ENCODE data around the gene SUB1. TPM values are rescaled to one million over a fixed set of nuclear protein-coding genes. Genes with fewer than 3 reads are reported as not detected.
"Not testable (repeated sequence)": the region's sequence is repeated elsewhere in the genome, so short reads cannot be mapped to it uniquely, and the experiment has no call there.

The SUB1 gene
- total RNA-seq (118 and 135 TPM in 2 replicates), polyA plus RNA-seq (415 and 445 TPM in 2 replicates)

DNA sequence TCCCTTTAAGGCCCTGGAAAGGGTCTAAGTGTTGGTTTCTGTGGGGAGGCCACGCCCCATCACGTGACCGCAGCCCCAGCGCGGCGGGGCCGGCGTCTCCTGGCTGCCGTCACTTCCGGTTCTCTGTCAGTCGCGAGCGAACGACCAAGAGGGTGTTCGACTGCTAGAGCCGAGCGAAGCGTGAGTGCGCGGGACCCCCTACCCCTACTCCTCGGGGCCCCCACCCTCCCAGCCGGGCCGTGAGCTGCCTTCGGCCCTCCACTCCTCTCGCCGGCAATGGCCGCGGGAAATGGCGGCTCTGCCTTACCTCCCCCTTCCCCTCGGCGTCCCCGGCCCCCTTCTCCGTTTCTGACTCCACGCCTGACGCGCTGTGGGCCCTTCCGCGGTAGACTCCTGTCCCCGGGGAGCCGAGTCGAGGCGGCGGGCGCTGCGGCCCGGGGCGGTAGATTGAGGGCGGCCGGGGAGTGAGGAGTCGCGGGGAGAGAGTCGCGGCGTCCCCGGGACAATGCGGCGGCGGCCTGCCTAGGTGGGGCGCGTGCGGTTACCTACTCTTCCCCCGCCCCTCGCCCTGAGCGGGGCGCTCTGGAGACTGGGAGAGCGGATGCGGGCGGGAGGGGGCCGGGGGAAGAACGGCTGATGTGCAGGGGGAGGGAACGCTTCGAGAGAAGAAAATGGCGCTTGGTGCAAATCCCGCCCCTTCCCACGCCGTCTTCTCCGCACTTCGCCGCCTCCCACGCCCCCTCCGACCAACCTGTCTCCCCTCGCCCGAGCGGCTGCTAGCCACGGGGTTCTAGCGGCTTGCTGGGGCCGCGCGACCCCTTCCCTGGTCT lies at the start of gene SUB1:
Gene SUB1 (plus strand): TSS at position 112 of the 830 bp plus-strand sequence. CDS start 2,956 bp downstream, outside the sequence.
- H3K36me3 ChIP-seq = peaks cover 19% of the 10 kb centered on the region
- peaks cover 10% of the 10 kb centered on the region for H3K4me1 ChIP-seq (ENCODE audit: low read depth)
- TF ChIP-seq, protein P1, sequence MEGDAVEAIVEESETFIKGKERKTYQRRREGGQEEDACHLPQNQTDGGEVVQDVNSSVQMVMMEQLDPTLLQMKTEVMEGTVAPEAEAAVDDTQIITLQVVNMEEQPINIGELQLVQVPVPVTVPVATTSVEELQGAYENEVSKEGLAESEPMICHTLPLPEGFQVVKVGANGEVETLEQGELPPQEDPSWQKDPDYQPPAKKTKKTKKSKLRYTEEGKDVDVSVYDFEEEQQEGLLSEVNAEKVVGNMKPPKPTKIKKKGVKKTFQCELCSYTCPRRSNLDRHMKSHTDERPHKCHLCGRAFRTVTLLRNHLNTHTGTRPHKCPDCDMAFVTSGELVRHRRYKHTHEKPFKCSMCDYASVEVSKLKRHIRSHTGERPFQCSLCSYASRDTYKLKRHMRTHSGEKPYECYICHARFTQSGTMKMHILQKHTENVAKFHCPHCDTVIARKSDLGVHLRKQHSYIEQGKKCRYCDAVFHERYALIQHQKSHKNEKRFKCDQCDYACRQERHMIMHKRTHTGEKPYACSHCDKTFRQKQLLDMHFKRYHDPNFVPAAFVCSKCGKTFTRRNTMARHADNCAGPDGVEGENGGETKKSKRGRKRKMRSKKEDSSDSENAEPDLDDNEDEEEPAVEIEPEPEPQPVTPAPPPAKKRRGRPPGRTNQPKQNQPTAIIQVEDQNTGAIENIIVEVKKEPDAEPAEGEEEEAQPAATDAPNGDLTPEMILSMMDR (IDR thresholded peaks at IDR 0.05; ENCODE audit: low read depth, low read length) = no peak
- H3K4me3 ChIP-seq = peak within 1 kb of the TSS; percentile 97
- H3K9me3 ChIP-seq (ENCODE audit: low read depth) = no peaks in the 10 kb centered on the region
- DNase-seq (ENCODE audit: low read depth in 1 of 2, low spot score in 1 of 2) = peak; percentile 94 to 96
- H3K27me3 ChIP-seq = no peaks in the 10 kb centered on the region
- peak within 1 kb of the TSS; percentile 100 for H3K27ac ChIP-seq

DNA sequence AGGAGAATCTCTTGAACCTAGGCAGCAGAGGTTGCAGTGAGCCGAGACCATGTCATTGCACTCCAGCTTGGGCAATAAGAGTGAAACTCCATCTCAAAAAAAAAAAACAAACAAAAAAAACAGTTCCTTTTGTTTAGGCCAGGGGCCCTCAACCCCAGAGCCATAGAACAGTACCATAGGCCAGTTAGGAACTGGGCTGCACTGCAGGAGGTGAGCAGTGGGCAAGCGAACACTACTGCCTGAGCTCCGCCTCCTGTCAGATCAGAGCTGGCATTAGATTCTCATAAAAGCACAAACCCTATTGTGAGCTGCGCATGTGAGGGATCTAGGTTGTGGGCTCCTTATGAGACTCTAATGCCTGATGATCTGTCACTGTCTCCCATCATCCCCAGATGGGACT lies 49.1 kb upstream of the SUB1 start:
- Histone ChIP-seq H3K27me3 (no peaks in the 10 kb centered on the region), H3K9me3 (ENCODE audit: low read depth) (no peaks in the 10 kb centered on the region), H3K27ac (no peak overlapping the region), H3K36me3 (no peaks in the 10 kb centered on the region), H3K4me3 (no peak overlapping the region), H3K4me1 (ENCODE audit: low read depth) (no peaks in the 10 kb centered on the region)
- TF ChIP-seq, protein P1 (IDR thresholded peaks at IDR 0.05; ENCODE audit: low read depth, low read length) = no peak
- no peak for DNase-seq (ENCODE audit: low read depth in 1 of 2, low spot score in 1 of 2)

DNA sequence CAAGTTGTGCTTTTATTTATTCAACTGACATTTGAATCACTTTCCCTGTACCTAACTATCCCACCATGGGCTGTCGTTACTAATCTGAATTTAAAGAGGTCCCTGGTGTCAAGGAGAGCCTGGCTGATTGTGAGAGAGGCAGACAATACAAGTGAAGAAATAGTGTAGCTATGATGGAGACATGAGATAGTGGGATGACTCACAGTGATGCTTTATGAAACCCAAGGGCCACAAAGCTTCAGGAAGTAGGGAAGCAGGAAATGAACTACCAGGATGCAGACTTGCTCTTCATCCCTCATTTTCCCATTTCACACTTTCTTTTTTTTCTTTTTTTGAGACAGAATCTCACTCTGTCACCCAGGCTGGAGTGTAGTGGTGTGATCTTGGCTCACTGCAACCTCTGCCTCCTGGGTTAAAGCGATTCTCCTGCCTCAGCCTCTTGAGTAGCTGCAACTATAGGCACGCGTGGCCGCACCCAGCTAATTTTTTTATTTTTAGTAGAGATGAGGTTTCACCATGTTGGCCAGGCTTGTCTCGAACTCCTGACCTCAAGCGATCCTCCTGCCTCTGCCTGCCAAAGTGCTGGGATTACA lies 47.8 kb upstream of the SUB1 start:
- H3K27me3 ChIP-seq; H3K27ac ChIP-seq; H3K4me1 ChIP-seq (ENCODE audit: low read depth); H3K4me3 ChIP-seq; H3K36me3 ChIP-seq; H3K9me3 ChIP-seq (ENCODE audit: low read depth): not testable (repeated sequence)
- peak in 1 of 2 donors; percentile 73 for DNase-seq (ENCODE audit: low read depth in 1 of 2, low spot score in 1 of 2)

DNA sequence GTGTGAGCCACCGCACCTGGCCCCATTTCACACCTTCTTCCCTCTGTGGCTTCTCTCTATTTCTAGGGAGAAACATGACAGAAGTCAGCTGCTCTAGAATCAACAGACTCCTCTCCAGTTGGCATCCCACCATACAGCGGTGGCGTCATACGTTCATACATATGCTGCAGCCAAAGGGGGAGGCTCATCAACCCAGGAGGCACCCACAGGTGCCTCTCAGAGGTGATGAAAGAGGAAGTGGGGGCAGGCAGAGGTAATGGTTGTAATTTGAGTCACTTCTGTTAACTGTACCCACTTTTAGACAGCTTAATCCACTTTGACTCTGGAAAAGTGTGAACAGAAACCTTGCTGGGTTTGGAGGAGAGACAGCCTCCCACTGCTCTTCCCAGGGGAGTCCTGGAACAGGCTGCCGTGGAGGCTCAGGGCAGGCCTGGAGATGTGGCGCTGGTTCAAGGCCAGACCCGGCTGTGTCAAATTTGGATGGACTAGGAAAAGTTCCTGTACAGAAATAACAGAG lies 47.3 kb upstream of the SUB1 start:
- peak in 1 of 2 donors; percentile 49 for DNase-seq (ENCODE audit: low read depth in 1 of 2, low spot score in 1 of 2)
- TF ChIP-seq, protein P1 (IDR thresholded peaks at IDR 0.05; ENCODE audit: low read depth, low read length) = no peak
- H3K4me1 ChIP-seq (ENCODE audit: low read depth) = no peaks in the 10 kb centered on the region

DNA sequence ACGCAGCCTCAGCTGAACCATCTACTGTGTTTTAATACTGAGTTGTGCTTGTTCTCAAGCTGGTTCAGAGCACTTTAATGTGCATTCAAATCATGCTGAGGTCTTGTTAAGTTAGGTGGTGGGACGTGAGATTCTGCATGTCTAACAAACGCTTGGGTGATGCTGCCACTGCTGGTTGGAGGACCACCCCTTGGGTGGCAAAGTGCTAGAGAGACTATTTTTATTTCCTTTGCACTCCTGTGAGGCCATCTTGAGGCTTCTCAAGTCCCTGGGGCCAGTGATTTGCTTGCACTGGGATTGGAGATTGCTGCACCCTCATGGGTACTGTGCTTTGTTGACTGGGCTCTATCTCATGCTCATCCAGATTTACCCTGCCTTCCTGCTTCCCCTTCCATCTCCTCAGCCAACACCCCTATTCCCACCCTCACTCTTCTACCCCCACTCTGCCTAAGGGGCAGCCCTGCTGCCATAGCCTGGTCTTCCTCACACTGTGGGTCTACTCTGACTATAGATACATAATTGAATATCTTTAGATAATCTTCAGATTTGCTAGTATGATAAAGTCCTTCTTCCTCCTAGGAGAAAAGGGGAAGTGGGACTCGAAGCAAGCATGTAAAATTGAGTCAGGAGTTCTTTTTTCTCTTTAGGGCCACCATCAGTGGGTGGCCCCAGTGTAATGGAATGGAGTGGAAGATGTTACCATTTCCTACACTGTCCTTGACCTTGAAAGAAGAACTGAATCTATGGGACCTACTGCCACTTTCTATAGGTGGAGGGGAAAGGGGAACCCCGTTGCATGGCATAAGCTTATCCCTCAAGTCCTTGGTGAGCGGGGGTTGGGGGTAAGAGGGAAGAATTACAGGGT lies 45.1 kb upstream of the SUB1 start:
- Histone ChIP-seq H3K4me3 (no peak overlapping the region), H3K27ac (no peak overlapping the region), H3K36me3 (no peaks in the 10 kb centered on the region), H3K27me3 (no peaks in the 10 kb centered on the region), H3K4me1 (ENCODE audit: low read depth) (no peaks in the 10 kb centered on the region), H3K9me3 (ENCODE audit: low read depth) (no peaks in the 10 kb centered on the region)
- TF ChIP-seq, protein P1 (IDR thresholded peaks at IDR 0.05; ENCODE audit: low read depth, low read length) = no peak
- DNase-seq (ENCODE audit: low read depth in 1 of 2, low spot score in 1 of 2) = no peak

More for the DNA sequence above, 47.3 kb upstream of the SUB1 start:
- H3K4me3 ChIP-seq = no peak overlapping the region
- H3K27me3 ChIP-seq = no peaks in the 10 kb centered on the region
- H3K36me3 ChIP-seq = no peaks in the 10 kb centered on the region
- no peaks in the 10 kb centered on the region for H3K9me3 ChIP-seq (ENCODE audit: low read depth)
- H3K27ac ChIP-seq = no peak overlapping the region

Measured in cardiac muscle cell (in vitro differentiated cells and primary cell).